SJSA1 (cell line): ENCODE measurements around the gene SRD5A2. TPM values are rescaled to one million over a fixed set of nuclear protein-coding genes. Genes with fewer than 3 reads are reported as not detected.

Source experiments
- DNase-seq, 2 experiments: peaks; one replicate each; pipeline ENCODE4 v3.0.0-alpha.2; 2015 to 2020; ENCODE audit warnings: low spot score in 2 of 2, low read depth in 1 of 2
- H3K27ac ChIP-seq: fragments of 250-450 bp; sonication (Bioruptor Pico); 2 replicates; pipeline ENCODE4 v1.5.1; 2020; ENCODE audit warnings: mild to moderate bottlenecking, moderate library complexity
- H3K27me3 ChIP-seq: fragments of 250-450 bp; sonication (Bioruptor Pico); replicated peaks from 2 replicates; pipeline ENCODE4 v1.5.1; 2020; ENCODE audit warnings: mild to moderate bottlenecking, moderate library complexity
- H3K36me3 ChIP-seq: fragments of 250-450 bp; sonication (Bioruptor Pico); 2 replicates; pipeline ENCODE4 v1.5.1; 2020; ENCODE audit warnings: mild to moderate bottlenecking
- H3K4me1 ChIP-seq: fragments of 250-450 bp; sonication (Bioruptor Pico); replicated peaks from 2 replicates; pipeline ENCODE4 v1.6.1; 2021; ENCODE audit warnings: mild to moderate bottlenecking
- H3K4me3 ChIP-seq: fragments of 250-450 bp; sonication (Bioruptor Pico); 2 replicates; pipeline ENCODE4 v1.5.1; 2020; ENCODE audit warnings: mild to moderate bottlenecking
- H3K9me3 ChIP-seq: fragments of 250-450 bp; sonication (Bioruptor Pico); replicated peaks from 2 replicates; pipeline ENCODE4 v1.5.1; 2020; ENCODE audit warnings: mild to moderate bottlenecking
- total RNA-seq: library from RNA; depleted of rRNA; stranded (reverse); fragments of >200 nt; shearing (Covaris generic); gene quantifications from 2 replicates; pipeline ENCODE4 v1.2.3, GENCODE V29; 2014

SRD5A2 gene
- total RNA-seq, 1 experiment from 2014 or later, result not detected

DNA sequence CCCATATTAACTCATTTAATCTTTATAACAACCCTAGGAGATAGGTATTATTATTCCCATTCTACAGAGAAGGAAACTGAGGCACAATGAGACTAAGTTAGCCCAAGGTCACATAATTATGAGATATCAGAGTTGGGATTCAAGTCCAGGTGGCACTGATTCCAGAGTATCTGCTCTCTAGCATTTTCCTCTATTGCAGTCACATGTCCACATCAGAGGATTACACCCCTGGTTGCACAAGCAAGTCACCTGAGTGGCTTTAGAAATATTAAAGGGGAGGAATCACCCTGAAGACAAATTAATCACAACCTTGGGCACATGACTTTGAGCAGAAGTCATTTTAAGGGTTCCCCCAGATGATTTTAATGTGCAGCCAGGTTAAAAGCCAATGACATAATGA lies 23.8 kb downstream of the SRD5A2 start:
- Histone ChIP-seq H3K27me3 (no peaks in the 10 kb centered on the region), H3K4me3 (no peak overlapping the region), H3K9me3 (no peaks in the 10 kb centered on the region), H3K27ac (no peak overlapping the region), H3K4me1 (no peaks in the 10 kb centered on the region), H3K36me3 (no peaks in the 10 kb centered on the region)
- DNase-seq, result no peak

DNA sequence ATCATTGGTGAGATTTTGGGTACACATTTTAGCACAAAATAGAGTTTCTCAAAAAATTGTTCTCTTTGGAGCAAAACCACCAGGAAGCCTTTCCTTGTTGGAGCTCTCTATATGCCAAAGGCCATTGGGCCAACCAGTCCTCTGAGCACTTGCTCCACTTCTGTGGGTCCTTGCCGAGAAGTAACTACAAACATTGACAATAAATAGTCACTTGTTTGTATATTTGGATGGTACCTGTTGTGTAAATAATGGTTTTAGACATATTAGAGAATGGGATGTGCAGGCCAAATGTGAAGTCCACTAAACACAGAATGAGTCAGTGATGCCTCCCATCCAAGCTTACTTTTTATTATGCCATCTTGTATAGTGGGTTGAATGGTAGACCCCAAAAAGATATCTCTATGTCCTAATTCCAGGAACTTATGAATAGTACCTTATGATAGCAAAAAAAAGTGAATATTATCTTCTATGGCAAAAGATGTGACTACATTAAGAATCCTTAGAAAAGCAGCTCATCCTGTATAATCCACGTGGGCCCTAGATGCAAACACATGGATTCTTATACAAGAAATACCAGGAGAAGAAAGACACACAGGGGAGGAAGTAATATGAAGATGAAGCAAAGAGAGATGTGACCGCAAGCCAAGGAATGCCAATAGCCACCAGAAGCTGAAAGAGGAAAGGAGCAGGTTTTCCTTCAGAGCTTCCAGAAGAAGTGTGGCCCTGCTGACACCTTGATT lies 24.6 kb downstream of the SRD5A2 start:
- no peaks in the 10 kb centered on the region for H3K4me1 ChIP-seq
- no peak overlapping the region for H3K27ac ChIP-seq
- no peaks in the 10 kb centered on the region for H3K36me3 ChIP-seq
- no peaks in the 10 kb centered on the region for H3K27me3 ChIP-seq
- H3K9me3 ChIP-seq, result no peaks in the 10 kb centered on the region
- DNase-seq, result no peak
- H3K4me3 ChIP-seq, result no peak overlapping the region

DNA sequence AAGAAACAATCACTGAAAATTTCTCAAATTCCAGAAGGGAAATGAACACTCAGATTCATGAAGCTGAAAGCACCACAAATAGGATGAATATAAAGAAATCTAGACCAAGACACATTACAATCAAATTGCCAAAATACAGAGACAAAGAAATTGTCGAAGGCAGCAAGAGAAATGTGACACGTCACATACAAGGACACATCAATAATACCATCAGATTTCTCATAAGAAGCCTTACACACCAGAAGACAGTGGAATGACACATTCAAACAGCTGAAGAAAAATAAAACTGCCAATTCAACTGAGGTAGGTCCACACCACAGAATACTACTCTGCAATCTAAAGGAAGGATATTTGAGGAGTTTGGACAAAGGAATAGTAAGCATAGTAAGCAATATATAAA lies 27.4 kb downstream of the SRD5A2 start:
- no peaks in the 10 kb centered on the region for H3K27me3 ChIP-seq
- no peaks in the 10 kb centered on the region for H3K9me3 ChIP-seq
- no peaks in the 10 kb centered on the region for H3K4me1 ChIP-seq
- H3K4me3 ChIP-seq, result no peak overlapping the region
- DNase-seq, result no peak
- H3K36me3 ChIP-seq, result no peaks in the 10 kb centered on the region
- H3K27ac ChIP-seq, result no peak overlapping the region

DNA sequence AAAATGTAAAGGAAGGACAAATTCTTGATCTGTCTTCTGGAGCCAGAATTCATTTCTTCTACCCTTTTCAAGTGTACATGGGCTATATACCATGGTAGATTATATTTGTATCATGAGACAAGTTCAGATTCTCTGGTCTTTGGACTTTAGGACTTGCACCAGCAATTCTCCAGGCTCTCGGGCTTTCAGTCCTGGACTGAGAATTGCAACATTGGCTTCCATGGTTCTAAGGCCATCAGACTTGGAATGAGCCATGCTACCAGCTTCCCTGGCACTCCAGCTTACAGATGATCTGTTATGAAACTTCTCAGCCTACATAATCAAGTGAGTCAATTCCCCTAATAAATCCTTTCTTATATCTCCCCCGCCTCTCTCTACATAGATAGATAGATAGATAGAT lies 33.3 kb downstream of the SRD5A2 start:
- H3K4me1 ChIP-seq, result no peaks in the 10 kb centered on the region
- no peak overlapping the region for H3K4me3 ChIP-seq
- DNase-seq, result no peak
- no peaks in the 10 kb centered on the region for H3K36me3 ChIP-seq
- H3K27ac ChIP-seq, result no peak overlapping the region
- H3K27me3 ChIP-seq, result no peaks in the 10 kb centered on the region
- no peaks in the 10 kb centered on the region for H3K9me3 ChIP-seq

DNA sequence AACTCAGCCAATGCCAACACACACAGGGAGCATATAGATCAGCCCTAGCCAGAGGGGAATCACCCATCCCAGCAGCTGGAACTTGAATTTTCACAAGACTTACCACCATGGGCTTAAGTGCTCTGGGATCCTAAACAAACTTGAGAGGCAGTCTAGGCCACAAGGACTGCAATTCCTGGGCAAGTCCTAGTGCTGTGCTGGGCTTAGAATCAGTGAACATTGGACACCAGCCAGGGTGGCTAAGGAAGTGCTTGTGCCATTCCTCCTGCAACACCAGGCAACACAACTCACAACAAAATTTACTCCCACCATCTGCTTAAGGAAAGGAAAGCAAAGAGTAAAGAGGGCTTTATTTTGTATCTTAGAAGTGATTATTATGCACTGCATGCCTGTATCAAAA lies 38.9 kb downstream of the SRD5A2 start:
- no peaks in the 10 kb centered on the region for H3K36me3 ChIP-seq
- no peak for DNase-seq

DNA sequence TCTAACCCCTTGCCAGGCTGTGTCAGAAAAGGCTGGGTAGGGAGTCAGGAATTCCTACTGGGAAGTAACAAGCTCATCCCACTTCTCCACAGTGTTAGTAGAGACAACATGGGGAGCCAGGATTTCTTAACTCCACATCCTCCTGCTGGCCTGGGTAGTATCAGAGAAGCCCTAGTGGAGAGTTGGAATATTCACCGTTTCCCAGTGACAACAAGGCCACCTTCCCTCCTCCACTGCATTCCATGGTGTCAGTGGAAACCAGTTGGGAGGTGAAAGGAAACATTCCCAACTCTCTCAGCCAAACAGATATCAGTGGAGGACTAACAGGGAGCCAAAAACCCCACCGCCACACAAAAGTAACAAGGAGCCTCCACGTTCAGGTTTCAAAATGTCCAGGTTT lies 41.2 kb downstream of the SRD5A2 start:
- Histone ChIP-seq H3K9me3 (no peaks in the 10 kb centered on the region), H3K4me1 (no peaks in the 10 kb centered on the region), H3K4me3 (no peak overlapping the region), H3K27me3 (no peaks in the 10 kb centered on the region), H3K27ac (no peak overlapping the region), H3K36me3 (no peaks in the 10 kb centered on the region)
- DNase-seq, result no peak

More for the DNA sequence above, 38.9 kb downstream of the SRD5A2 start:
- no peak overlapping the region for H3K4me3 ChIP-seq
- H3K9me3 ChIP-seq, result no peaks in the 10 kb centered on the region
- H3K27ac ChIP-seq, result no peak overlapping the region
- no peaks in the 10 kb centered on the region for H3K27me3 ChIP-seq
- no peaks in the 10 kb centered on the region for H3K4me1 ChIP-seq

DNA sequence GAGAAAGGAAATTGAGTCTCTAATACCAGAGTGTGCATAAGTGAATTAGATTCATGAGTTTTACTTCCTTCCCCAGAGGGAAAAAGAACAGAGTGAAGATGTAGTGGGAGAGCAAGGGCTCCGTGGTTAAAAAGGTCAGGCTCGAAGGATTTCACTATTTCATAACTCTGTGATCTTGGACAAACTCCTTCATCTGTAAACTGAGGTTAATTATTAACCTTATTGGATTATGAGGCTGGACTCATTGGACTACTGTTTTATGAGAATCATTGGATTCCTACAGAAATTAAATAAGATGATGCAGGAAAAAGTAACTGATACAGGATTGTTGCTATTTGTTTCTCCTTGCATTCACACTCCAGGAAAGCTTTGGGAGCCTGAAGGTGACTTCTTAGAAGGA lies 45.0 kb downstream of the SRD5A2 start:
- Histone ChIP-seq H3K4me3 (no peak overlapping the region), H3K9me3 (no peaks in the 10 kb centered on the region), H3K4me1 (no peaks in the 10 kb centered on the region), H3K36me3 (no peaks in the 10 kb centered on the region), H3K27ac (no peak overlapping the region), H3K27me3 (no peaks in the 10 kb centered on the region)
- DNase-seq, result no peak

DNA sequence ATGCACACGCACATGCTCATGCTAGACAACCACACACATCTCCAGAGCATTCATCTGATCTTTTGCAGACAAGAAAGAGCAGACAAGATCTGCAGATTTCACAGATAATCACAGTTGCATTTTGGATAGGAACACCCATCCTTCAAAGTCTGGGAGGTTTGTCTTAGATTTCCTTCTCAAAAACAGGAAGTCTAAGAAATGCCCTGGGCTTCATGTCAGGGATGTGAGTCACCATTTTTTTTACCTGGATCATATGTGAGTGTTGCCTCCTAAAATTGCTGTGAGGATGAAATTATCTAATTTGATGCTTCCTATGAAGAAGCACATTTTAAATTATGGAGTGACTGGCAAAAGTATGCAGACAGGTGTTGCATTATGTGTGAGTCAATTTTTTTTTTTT lies 46.1 kb downstream of the SRD5A2 start:
- no peaks in the 10 kb centered on the region for H3K27me3 ChIP-seq
- no peak overlapping the region for H3K27ac ChIP-seq
- no peak for DNase-seq
- no peaks in the 10 kb centered on the region for H3K4me1 ChIP-seq
- H3K9me3 ChIP-seq, result no peaks in the 10 kb centered on the region
- no peaks in the 10 kb centered on the region for H3K36me3 ChIP-seq
- H3K4me3 ChIP-seq, result no peak overlapping the region

DNA sequence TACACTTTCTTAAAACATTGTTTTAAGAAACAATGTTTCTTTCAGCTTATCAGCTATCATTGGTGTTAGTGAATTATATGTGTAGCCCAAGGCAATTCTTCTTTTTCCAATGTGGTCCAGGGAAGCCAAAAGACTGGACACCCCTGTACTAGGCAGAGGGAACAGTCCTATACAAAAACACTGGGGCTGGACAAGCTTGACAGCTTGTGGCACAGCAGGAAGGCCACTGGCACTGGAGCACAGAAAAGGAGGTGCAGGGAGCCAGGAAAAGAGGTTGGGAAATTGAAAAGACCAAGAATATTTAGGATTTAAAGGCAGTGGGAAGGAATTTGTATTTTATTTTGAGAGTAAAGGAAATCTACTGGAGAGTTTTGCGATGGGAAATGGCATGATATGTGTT lies 47.7 kb downstream of the SRD5A2 start:
- Histone ChIP-seq H3K4me1 (no peaks in the 10 kb centered on the region), H3K36me3 (no peaks in the 10 kb centered on the region), H3K27me3 (no peaks in the 10 kb centered on the region), H3K4me3 (no peak overlapping the region), H3K9me3 (no peaks in the 10 kb centered on the region), H3K27ac (no peak overlapping the region)
- DNase-seq, result no peak

DNA sequence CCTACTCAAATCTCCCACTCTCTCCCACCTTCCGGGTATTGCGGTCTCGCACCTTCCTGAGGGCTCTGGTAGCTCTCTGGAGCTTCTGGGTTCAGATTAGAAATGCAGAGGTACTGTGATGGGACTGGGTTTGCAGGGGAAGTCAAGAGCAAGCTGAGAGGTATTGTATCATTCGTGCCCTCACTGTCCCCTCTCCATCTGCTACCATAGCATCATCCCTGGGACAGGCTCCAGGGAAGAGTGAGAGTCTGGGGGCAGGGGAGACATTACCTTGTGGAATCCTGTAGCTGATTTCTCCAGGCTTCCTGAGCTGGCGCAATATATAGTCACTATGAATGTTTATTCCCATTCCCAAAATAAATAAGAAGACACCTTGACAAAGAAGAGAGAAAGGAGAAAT lies 49.6 kb downstream of the SRD5A2 start:
- no peak overlapping the region for H3K27ac ChIP-seq

DNA sequence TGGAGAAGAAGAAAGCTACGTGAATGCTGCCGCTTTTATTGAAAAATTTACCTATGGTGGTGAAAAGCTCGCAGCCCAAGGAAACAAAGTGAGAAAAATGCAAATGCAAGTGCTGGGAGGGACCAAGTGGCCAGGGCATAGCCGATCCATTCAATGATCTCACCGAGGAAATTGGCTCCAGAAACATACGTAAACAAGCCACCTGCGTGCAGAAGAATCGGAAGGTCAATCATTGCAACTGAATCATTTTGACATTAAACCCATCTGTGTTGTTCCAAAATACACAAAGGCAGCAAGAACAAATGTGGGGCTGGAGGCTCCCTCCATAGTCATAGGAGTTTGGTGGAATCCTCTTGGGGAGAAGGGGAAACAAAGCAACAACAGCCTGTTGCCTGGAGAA lies 51.5 kb downstream of the SRD5A2 start:
- no peak overlapping the region for H3K4me3 ChIP-seq
- no peak for DNase-seq
- no peaks in the 10 kb centered on the region for H3K9me3 ChIP-seq
- H3K27me3 ChIP-seq, result no peaks in the 10 kb centered on the region; the same call in none of the 2 replicates
- H3K4me1 ChIP-seq, result no peaks in the 10 kb centered on the region
- no peaks in the 10 kb centered on the region for H3K36me3 ChIP-seq
- no peak overlapping the region for H3K27ac ChIP-seq

More for the DNA sequence above, 49.6 kb downstream of the SRD5A2 start:
- no peak for DNase-seq
- H3K9me3 ChIP-seq, result no peaks in the 10 kb centered on the region
- no peaks in the 10 kb centered on the region for H3K36me3 ChIP-seq
- H3K27me3 ChIP-seq, result no peaks in the 10 kb centered on the region
- H3K4me3 ChIP-seq, result no peak overlapping the region
- no peaks in the 10 kb centered on the region for H3K4me1 ChIP-seq

DNA sequence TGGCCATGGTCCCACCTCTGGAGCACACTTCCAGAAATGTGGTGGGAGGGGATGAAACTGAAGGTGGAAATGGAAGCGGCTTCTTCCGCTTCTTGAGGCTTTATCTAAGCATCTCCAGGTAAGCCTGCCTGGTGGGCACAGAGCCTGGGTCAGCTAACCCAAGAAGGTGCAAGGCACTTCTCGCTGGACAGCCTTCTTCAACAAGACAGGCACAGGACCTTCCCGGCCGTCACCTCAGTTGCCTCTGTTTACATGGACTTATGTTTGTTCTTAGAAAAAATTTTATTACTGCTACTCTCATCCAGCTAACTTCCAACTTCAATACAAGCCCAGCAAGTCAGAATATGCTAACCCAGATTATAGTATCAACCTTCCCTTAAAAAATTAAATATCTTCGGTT lies 51.9 kb downstream of the SRD5A2 start:
- Histone ChIP-seq H3K36me3 (no peaks in the 10 kb centered on the region), H3K27me3 (peaks cover 4% of the 10 kb centered on the region), H3K27ac (no peak overlapping the region), H3K4me1 (no peaks in the 10 kb centered on the region), H3K4me3 (no peak overlapping the region), H3K9me3 (no peaks in the 10 kb centered on the region)
- no peak for DNase-seq

DNA sequence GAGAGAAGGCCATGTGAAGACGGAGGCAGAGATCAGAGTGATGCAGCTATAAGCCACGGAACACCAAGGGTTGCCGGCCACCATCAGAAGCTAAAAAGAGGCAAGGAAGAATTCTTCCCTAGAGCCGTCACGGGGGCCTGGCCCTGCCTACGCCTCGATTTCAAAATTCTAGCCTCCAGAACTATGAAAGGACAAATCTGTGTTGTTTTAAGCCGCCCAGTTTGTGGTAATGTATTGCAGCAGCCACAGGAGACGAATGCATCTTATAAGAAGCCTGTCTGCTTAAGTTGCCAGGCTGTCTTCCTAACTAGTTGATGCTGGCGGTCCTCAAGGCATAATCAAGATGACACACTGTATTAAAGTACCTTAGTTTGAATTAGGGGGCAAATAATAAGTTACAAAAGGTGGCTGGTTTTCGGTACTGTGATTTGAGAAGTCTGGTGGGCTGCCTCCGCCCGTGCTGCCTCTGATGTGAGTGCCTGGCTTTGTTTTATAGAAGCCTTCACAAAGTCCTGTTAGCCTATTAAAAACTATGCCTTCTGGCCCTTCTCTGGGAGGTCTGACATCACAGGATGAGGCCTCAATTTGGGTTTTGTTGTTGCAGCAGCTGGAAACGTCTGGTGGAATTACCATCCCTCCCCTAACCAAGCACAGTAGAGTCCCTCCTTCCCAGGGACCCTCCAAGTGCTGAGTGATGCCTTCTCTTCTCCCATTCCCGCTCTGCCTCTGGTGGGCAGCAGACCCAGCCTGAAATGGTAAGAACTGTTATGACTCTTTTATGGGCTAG lies 53.6 kb downstream of the SRD5A2 start:
- no peak for DNase-seq
- H3K9me3 ChIP-seq, result no peaks in the 10 kb centered on the region
- no peaks in the 10 kb centered on the region for H3K36me3 ChIP-seq
- H3K4me3 ChIP-seq, result no peak overlapping the region
- peaks cover 12% of the 10 kb centered on the region for H3K27me3 ChIP-seq
- H3K27ac ChIP-seq, result no peak overlapping the region
- H3K4me1 ChIP-seq, result no peaks in the 10 kb centered on the region

DNA sequence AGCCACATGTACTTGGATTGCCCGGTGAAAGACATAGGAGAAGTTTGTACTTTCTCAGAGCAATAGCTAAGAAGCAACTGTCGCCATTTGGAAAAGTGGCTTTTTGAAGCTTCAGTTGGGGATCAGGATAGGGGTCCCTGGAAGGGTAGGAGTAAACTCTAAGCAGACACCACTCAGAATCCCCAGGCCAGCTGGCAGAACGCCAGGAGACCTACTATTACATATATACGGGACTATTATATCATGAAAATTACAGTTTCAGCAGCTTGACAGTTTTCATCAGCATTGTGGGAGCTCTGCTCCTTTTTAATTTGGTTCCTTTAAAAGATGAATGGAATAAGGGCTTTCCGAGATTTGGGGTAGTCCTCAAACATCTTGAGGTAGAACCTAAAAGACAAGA lies 54.9 kb downstream of the SRD5A2 start:
- no peaks in the 10 kb centered on the region for H3K4me1 ChIP-seq
- H3K27me3 ChIP-seq, result peaks cover 12% of the 10 kb centered on the region
- DNase-seq, result no peak
- no peak overlapping the region for H3K4me3 ChIP-seq
- H3K27ac ChIP-seq, result no peak overlapping the region
- no peaks in the 10 kb centered on the region for H3K9me3 ChIP-seq
- H3K36me3 ChIP-seq, result no peaks in the 10 kb centered on the region
